Immature natural killer cell (primary cell): ENCODE results near the gene ADAMTS16. TPM values are rescaled to one million over a fixed set of nuclear protein-coding genes. Genes with fewer than 3 reads are reported as not detected.

Experiments used
- DNase-seq, 3 donors: peaks; one replicate each; pipeline ENCODE4 v3.0.0; 2022; ENCODE audit warnings: mixed read lengths in 1 of 3
- H3K27ac Mint-ChIP-seq, 6 donors: one replicate each; pipeline ENCODE4 v1.8.0; 2020; ENCODE audit warnings: mixed read lengths in 6 of 6, mild to moderate bottlenecking in 5 of 6, inconsistent platforms in 4 of 6, moderate library complexity in 3 of 6
- H3K27me3 Mint-ChIP-seq, 3 donors: one replicate each; pipeline ENCODE4 v1.8.0; 2020 to 2021; ENCODE audit warnings: low read depth in 3 of 3, mild to moderate bottlenecking in 3 of 3, mixed read lengths in 3 of 3, moderate library complexity in 3 of 3, inconsistent platforms in 1 of 3
- H3K36me3 Mint-ChIP-seq, 3 donors: one replicate each; pipeline ENCODE4 v1.8.0; 2020; ENCODE audit warnings: mixed read lengths in 3 of 3, inconsistent platforms in 2 of 3, mild to moderate bottlenecking in 2 of 3
- H3K4me1 Mint-ChIP-seq, 2 donors: one replicate each; pipeline ENCODE4 v1.8.0; 2020; ENCODE audit warnings: inconsistent platforms in 2 of 2, mild to moderate bottlenecking in 2 of 2, mixed read lengths in 2 of 2, moderate library complexity in 1 of 2
- H3K4me3 Mint-ChIP-seq, 5 donors: one replicate each; pipeline ENCODE4 v1.8.0; 2020; ENCODE audit warnings: mild to moderate bottlenecking in 5 of 5, mixed read lengths in 5 of 5, inconsistent platforms in 3 of 5, moderate library complexity in 3 of 5
- H3K9me3 Mint-ChIP-seq, 6 donors: one replicate each; pipeline ENCODE4 v1.8.0; 2020; ENCODE audit warnings: mild to moderate bottlenecking in 6 of 6, mixed read lengths in 6 of 6, inconsistent platforms in 4 of 6, moderate library complexity in 3 of 6
- polyA plus RNA-seq, 3 donors: library from polyadenylated mRNA; unstranded; fragments of 300-500 nt; fragmentation: Illumina TruSeq; gene quantifications; one replicate each; pipeline ENCODE4 v1.2.3, GENCODE V29; 2021

Gene ADAMTS16
- polyA plus RNA-seq, 3 donors from 2014 or later: not detected

GRCh38 chr5:5335107-5335506, 195.0 kb downstream of the ADAMTS16 start:
- Mint-ChIP-seq H3K9me3 (peaks cover 0 to 7% (median 4%) of the 10 kb centered on the region in 6 donors), H3K27ac (no peak overlapping the region), H3K4me1 (no peaks in the 10 kb centered on the region), H3K36me3 (no peaks in the 10 kb centered on the region), H3K4me3 (no peak overlapping the region), H3K27me3 (peaks cover 0 to 3% (median 0%) of the 10 kb centered on the region in 3 donors)
- no peak for DNase-seq

- Mint-ChIP-seq H3K27ac (no peak overlapping the region), H3K27me3 (peaks cover 0 to 3% (median 0%) of the 10 kb centered on the region in 3 donors), H3K4me3 (no peak overlapping the region), H3K4me1 (no peaks in the 10 kb centered on the region), H3K9me3 (peaks cover 0 to 9% (median 4%) of the 10 kb centered on the region in 6 donors), H3K36me3 (no peaks in the 10 kb centered on the region)
- DNase-seq: no peak
Observed at GRCh38 chr5:5335700-5336264, 195.7 kb downstream of the ADAMTS16 start.

DNA sequence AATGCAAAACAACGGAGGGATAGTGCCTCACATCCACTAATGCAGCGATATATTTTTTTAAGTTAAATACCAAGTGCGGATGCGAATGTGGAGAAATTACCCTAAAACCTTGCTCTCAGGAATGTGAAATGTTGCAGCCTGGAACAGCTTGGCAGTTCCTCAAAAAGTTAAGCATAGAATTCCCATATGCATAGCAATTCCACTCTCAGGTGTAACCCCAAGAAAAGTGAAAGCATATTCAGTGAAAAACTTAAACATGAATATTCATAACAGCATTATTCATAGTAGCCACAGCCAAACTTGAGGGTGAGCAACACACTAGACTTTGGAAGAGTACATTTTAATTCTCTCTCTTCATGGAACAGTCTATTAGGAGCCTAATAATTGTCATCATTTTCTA, 199.1 kb downstream of the ADAMTS16 start:
- Mint-ChIP-seq H3K4me1 (peaks cover 0 to 1% of the 10 kb centered on the region in 2 donors), H3K27me3 (peaks cover 0 to 5% (median 3%) of the 10 kb centered on the region in 3 donors), H3K27ac (no peak overlapping the region), H3K4me3 (no peak overlapping the region), H3K9me3 (peaks cover 0 to 7% (median 6%) of the 10 kb centered on the region in 6 donors), H3K36me3 (no peaks in the 10 kb centered on the region)
- DNase-seq: no peak

DNA sequence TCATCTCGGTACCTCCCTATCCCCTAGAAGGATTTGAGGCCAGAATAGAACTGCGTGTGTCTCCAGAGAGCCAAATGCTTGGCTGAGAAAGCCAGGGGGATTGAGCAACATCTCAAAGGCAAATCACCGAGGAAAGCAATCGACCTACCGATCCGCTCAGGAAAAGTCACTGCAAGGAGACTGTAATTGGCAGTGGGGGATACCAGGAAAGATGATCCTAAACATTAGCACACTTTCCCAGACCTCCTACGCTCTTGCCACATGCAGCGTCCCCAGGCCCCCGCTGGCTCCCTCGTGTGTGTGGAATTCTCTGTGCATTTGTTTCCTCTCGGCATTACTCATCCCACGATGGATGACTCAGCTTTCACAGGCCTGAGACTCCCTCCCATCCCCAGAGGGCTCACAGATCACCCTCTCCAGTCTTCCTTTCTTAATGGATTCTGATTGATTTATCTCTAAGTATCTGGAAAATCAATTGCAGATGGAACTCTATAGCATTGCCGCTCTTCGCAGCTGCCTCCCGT, 200.1 kb downstream of the ADAMTS16 start:
- Mint-ChIP-seq H3K4me1 (peaks cover 5 to 9% of the 10 kb centered on the region in 2 donors), H3K4me3 (no peak overlapping the region), H3K36me3 (no peaks in the 10 kb centered on the region), H3K27ac (no peak overlapping the region), H3K27me3 (peaks cover 0 to 8% (median 3%) of the 10 kb centered on the region in 3 donors), H3K9me3 (peaks cover 0 to 8% (median 2%) of the 10 kb centered on the region in 6 donors)
- no peak for DNase-seq

- H3K4me1 Mint-ChIP-seq: peaks cover 5 to 9% of the 10 kb centered on the region in 2 donors
Observed at GRCh38 chr5:5341531-5342292, 201.6 kb downstream of the ADAMTS16 start.

DNA sequence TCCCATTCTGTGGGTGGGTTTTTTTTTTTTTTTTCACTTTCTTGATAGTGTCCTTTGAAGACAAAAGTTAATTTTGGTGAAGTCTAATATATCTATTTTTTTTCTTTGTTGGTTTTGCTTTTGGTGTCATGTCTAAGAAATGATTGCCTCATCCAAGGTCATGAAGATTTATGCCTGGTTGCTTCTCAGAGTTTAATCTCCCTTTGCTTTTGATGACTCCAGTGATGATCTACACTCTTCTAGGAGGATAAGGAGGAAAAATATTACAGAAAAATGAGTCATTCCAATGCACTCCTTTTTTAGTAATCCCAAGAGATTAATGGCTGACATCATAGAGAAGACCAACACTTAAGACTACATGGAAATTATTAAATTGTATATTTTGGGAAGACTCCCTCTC, 202.7 kb downstream of the ADAMTS16 start:
- DNase-seq: no peak
- H3K27me3 Mint-ChIP-seq: peaks cover 0 to 8% (median 2%) of the 10 kb centered on the region in 3 donors
- H3K36me3 Mint-ChIP-seq: no peaks in the 10 kb centered on the region
- peaks cover 13 to 17% of the 10 kb centered on the region in 2 donors for H3K4me1 Mint-ChIP-seq
- H3K4me3 Mint-ChIP-seq: no peak overlapping the region
- peaks cover 0 to 8% (median under 1%) of the 10 kb centered on the region in 6 donors for H3K9me3 Mint-ChIP-seq
- H3K27ac Mint-ChIP-seq: no peak overlapping the region

More at GRCh38 chr5:5341531-5342292, 201.6 kb downstream of the ADAMTS16 start:
- DNase-seq: no peak
- H3K27me3 Mint-ChIP-seq: peaks cover 0 to 8% (median 2%) of the 10 kb centered on the region in 3 donors
- no peaks in the 10 kb centered on the region for H3K36me3 Mint-ChIP-seq
- no peak overlapping the region for H3K4me3 Mint-ChIP-seq
- H3K27ac Mint-ChIP-seq: no peak overlapping the region
- H3K9me3 Mint-ChIP-seq: peaks cover 0 to 8% (median under 1%) of the 10 kb centered on the region in 6 donors

DNA sequence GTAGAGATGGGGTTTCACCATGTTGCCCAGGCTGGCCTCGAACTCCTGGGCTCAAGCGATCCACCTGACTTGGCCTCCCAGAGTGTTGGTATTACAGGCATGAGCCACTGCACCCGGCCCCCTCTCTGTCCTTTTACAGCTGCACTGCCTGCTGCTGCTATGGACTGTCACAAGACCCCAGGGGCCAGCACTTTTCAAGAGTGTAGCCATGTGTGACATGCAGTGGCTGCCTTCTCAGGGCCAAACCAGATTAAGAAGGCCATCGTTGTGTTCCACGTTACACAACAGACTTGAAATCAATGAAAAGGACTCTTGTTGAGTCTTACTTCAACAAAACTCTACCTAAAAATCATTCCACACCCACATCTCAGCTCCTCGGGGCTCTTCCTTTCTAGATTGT, 203.4 kb downstream of the ADAMTS16 start:
- no peak overlapping the region for H3K27ac Mint-ChIP-seq
- no peak overlapping the region for H3K4me3 Mint-ChIP-seq
- DNase-seq: no peak
- H3K9me3 Mint-ChIP-seq: peaks cover 0 to 8% (median under 1%) of the 10 kb centered on the region in 6 donors
- H3K36me3 Mint-ChIP-seq: no peaks in the 10 kb centered on the region
- peaks cover 0 to 8% (median 0%) of the 10 kb centered on the region in 3 donors for H3K27me3 Mint-ChIP-seq
- peaks cover 18 to 22% of the 10 kb centered on the region in 2 donors for H3K4me1 Mint-ChIP-seq

- Mint-ChIP-seq H3K9me3 (peaks cover 0 to 9% (median under 1%) of the 10 kb centered on the region in 6 donors), H3K27me3 (peaks cover 0 to 8% (median 0%) of the 10 kb centered on the region in 3 donors), H3K4me1 (peaks cover 22% of the 10 kb centered on the region in 2 donors), H3K27ac (peak overlapping the region in 1 of 6 donors; percentile 43), H3K4me3 (no peak overlapping the region), H3K36me3 (no peaks in the 10 kb centered on the region)
- DNase-seq: no peak
Observed at GRCh38 chr5:5344051-5344571, 204.0 kb downstream of the ADAMTS16 start.

- Mint-ChIP-seq H3K27me3 (peaks cover 0 to 8% (median 0%) of the 10 kb centered on the region in 3 donors), H3K4me1 (peaks cover 22 to 25% of the 10 kb centered on the region in 2 donors), H3K4me3 (no peak overlapping the region), H3K36me3 (no peaks in the 10 kb centered on the region), H3K27ac (no peak overlapping the region), H3K9me3 (peaks cover 0 to 14% (median 2%) of the 10 kb centered on the region in 6 donors)
- DNase-seq: no peak
Observed at GRCh38 chr5:5344606-5345005, 204.5 kb downstream of the ADAMTS16 start.

- Mint-ChIP-seq H3K9me3 (peaks cover 0 to 13% (median 0%) of the 10 kb centered on the region in 6 donors), H3K4me1 (peaks cover 22 to 25% of the 10 kb centered on the region in 2 donors), H3K36me3 (peaks cover 0 to 4% (median 0%) of the 10 kb centered on the region in 3 donors), H3K4me3 (peak overlapping the region in 2 of 5 donors; percentile 52 to 69), H3K27ac (peak overlapping the region in 3 of 6 donors; percentile 40 to 83 (median 55)), H3K27me3 (peaks cover 0 to 8% (median 0%) of the 10 kb centered on the region in 3 donors)
- no peak for DNase-seq
Observed at GRCh38 chr5:5347442-5347841, 207.3 kb downstream of the ADAMTS16 start.

GRCh38 chr5:5348135-5348534, 208.0 kb downstream of the ADAMTS16 start:
- H3K27me3 Mint-ChIP-seq: peaks cover 0 to 8% (median 0%) of the 10 kb centered on the region in 3 donors
- H3K9me3 Mint-ChIP-seq: peaks cover 0 to 13% (median 0%) of the 10 kb centered on the region in 6 donors
- peak overlapping the region; percentile 36 to 69 (median 56) for H3K4me3 Mint-ChIP-seq
- H3K27ac Mint-ChIP-seq: peak overlapping the region in 2 of 6 donors; percentile 40 to 83
- H3K36me3 Mint-ChIP-seq: peaks cover 0 to 4% (median 0%) of the 10 kb centered on the region in 3 donors
- no peak for DNase-seq
- peaks cover 22 to 25% of the 10 kb centered on the region in 2 donors for H3K4me1 Mint-ChIP-seq

DNA sequence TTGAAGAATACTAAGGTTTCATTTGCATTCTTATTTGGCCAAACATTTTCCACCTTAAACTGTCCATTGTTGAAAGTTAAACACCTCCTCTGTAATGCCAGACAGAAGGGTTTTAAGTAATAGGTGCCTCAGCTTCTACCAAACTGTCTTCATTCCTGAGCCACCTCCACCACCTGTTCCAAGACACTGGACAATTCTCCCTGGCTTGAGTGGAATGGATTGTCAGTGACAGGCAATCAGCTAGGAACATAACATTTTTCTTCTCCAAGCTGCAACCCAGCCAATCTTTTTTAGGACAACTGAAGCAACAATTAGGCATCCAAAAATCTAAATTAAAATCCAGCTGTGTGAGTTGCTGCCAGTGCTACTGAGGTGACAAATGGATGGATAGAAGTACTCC, 208.4 kb downstream of the ADAMTS16 start:
- Mint-ChIP-seq H3K27ac (no peak overlapping the region), H3K9me3 (peaks cover 0 to 13% (median 0%) of the 10 kb centered on the region in 6 donors), H3K4me3 (no peak overlapping the region), H3K27me3 (peaks cover 0 to 8% (median under 1%) of the 10 kb centered on the region in 3 donors), H3K36me3 (peaks cover 0 to 4% (median 0%) of the 10 kb centered on the region in 3 donors), H3K4me1 (peaks cover 22 to 25% of the 10 kb centered on the region in 2 donors)
- DNase-seq: no peak

- H3K36me3 Mint-ChIP-seq: peaks cover 0 to 4% (median 0%) of the 10 kb centered on the region in 3 donors
- DNase-seq: no peak
- no peak overlapping the region for H3K4me3 Mint-ChIP-seq
- peaks cover 0 to 1% (median 0%) of the 10 kb centered on the region in 3 donors for H3K27me3 Mint-ChIP-seq
- H3K4me1 Mint-ChIP-seq: peaks cover 14 to 20% of the 10 kb centered on the region in 2 donors
- no peak overlapping the region for H3K27ac Mint-ChIP-seq
- H3K9me3 Mint-ChIP-seq: peaks cover 0 to 9% (median 0%) of the 10 kb centered on the region in 6 donors
Observed at GRCh38 chr5:5350101-5350500, 210.0 kb downstream of the ADAMTS16 start.
